ENCODE results near the gene NATD1. TPM values are rescaled to one million over a fixed set of nuclear protein-coding genes. Genes with fewer than 3 reads are reported as not detected.

Gene NATD1
- total RNA-seq, 2 donors from 2014 or later: 7.4 to 8.8 TPM

- Mint-ChIP-seq H3K27ac (peak overlapping the region; percentile 52), H3K36me3 (ENCODE audit: insufficient read depth in 2 of 2) (no peaks in the 10 kb centered on the region), H3K4me1 (ENCODE audit: low read depth) (peaks cover 58% of the 10 kb centered on the region), H3K4me3 (peak overlapping the region; percentile 31 to 42), H3K27me3 (ENCODE audit: low read depth) (no peaks in the 10 kb centered on the region), H3K9me3 (no peaks in the 10 kb centered on the region)
- DNase-seq (no peak), ATAC-seq (replicated peaks in 1 of 2) (no peak)
These were observed 24.1 kb upstream of the NATD1 start for GRCh38 chr17:21277332-21277731.

GRCh38 chr17:21276264-21276588 lies 23.0 kb upstream of the NATD1 start:
- ATAC-seq (replicated peaks in 1 of 2): no peak
- peak overlapping the region; percentile 92 for H3K27ac Mint-ChIP-seq
- peaks cover 52% of the 10 kb centered on the region for H3K4me1 Mint-ChIP-seq (ENCODE audit: low read depth)
- no peaks in the 10 kb centered on the region for H3K36me3 Mint-ChIP-seq (ENCODE audit: insufficient read depth in 2 of 2)
- H3K9me3 Mint-ChIP-seq: no peaks in the 10 kb centered on the region
- DNase-seq: no peak
- peak overlapping the region; percentile 85 to 100 for H3K4me3 Mint-ChIP-seq
- H3K27me3 Mint-ChIP-seq (ENCODE audit: low read depth): no peaks in the 10 kb centered on the region

- ATAC-seq (replicated peaks in 1 of 2) (peak; percentile 92), DNase-seq (peak; percentile 99)
- Mint-ChIP-seq H3K27me3 (ENCODE audit: low read depth) (no peaks in the 10 kb centered on the region), H3K4me3 (peak overlapping the region; percentile 85 to 100), H3K36me3 (ENCODE audit: insufficient read depth in 2 of 2) (no peaks in the 10 kb centered on the region), H3K27ac (no peak overlapping the region), H3K4me1 (ENCODE audit: low read depth) (peaks cover 51% of the 10 kb centered on the region), H3K9me3 (no peaks in the 10 kb centered on the region)
These were observed 22.5 kb upstream of the NATD1 start for GRCh38 chr17:21275579-21276263.

GRCh38 chr17:21275047-21275578 lies 21.9 kb upstream of the NATD1 start:
- peak overlapping the region; percentile 85 to 100 for H3K4me3 Mint-ChIP-seq
- no peaks in the 10 kb centered on the region for H3K27me3 Mint-ChIP-seq (ENCODE audit: low read depth)
- H3K36me3 Mint-ChIP-seq (ENCODE audit: insufficient read depth in 2 of 2): no peaks in the 10 kb centered on the region
- DNase-seq: no peak
- ATAC-seq (replicated peaks in 1 of 2): no peak
- H3K4me1 Mint-ChIP-seq (ENCODE audit: low read depth): peaks cover 45% of the 10 kb centered on the region
- no peak overlapping the region for H3K27ac Mint-ChIP-seq
- H3K9me3 Mint-ChIP-seq: no peaks in the 10 kb centered on the region

- H3K27ac Mint-ChIP-seq: no peak overlapping the region
These were observed 19.9 kb upstream of the NATD1 start for GRCh38 chr17:21272881-21273792.

GRCh38 chr17:21272250-21272649 lies 19.0 kb upstream of the NATD1 start:
- H3K27me3 Mint-ChIP-seq (ENCODE audit: low read depth): no peaks in the 10 kb centered on the region
- H3K27ac Mint-ChIP-seq: no peak overlapping the region
- peaks cover 22% of the 10 kb centered on the region for H3K4me1 Mint-ChIP-seq (ENCODE audit: low read depth)
- no peaks in the 10 kb centered on the region for H3K9me3 Mint-ChIP-seq
- no peak for ATAC-seq (replicated peaks in 1 of 2)
- no peak for DNase-seq
- H3K36me3 Mint-ChIP-seq (ENCODE audit: insufficient read depth in 2 of 2): no peaks in the 10 kb centered on the region
- H3K4me3 Mint-ChIP-seq: no peak overlapping the region

More at GRCh38 chr17:21272881-21273792, 19.9 kb upstream of the NATD1 start:
- Mint-ChIP-seq H3K4me3 (no peak overlapping the region), H3K9me3 (no peaks in the 10 kb centered on the region), H3K27me3 (ENCODE audit: low read depth) (no peaks in the 10 kb centered on the region), H3K4me1 (ENCODE audit: low read depth) (peaks cover 26% of the 10 kb centered on the region), H3K36me3 (ENCODE audit: insufficient read depth in 2 of 2) (no peaks in the 10 kb centered on the region)
- no peak for ATAC-seq (replicated peaks in 1 of 2)
- no peak for DNase-seq

GRCh38 chr17:21271454-21272183 lies 18.4 kb upstream of the NATD1 start:
- Mint-ChIP-seq H3K27me3 (ENCODE audit: low read depth) (no peaks in the 10 kb centered on the region), H3K4me3 (no peak overlapping the region), H3K36me3 (ENCODE audit: insufficient read depth in 2 of 2) (no peaks in the 10 kb centered on the region), H3K9me3 (no peaks in the 10 kb centered on the region), H3K4me1 (ENCODE audit: low read depth) (peaks cover 17% of the 10 kb centered on the region), H3K27ac (no peak overlapping the region)
- no peak for DNase-seq
- ATAC-seq (replicated peaks in 1 of 2): no peak

GRCh38 chr17:21269394-21269793 lies 16.2 kb upstream of the NATD1 start:
- H3K4me1 Mint-ChIP-seq (ENCODE audit: low read depth): peaks cover 5% of the 10 kb centered on the region
- H3K9me3 Mint-ChIP-seq: no peaks in the 10 kb centered on the region
- peaks cover 7% of the 10 kb centered on the region for H3K27me3 Mint-ChIP-seq (ENCODE audit: low read depth)
- DNase-seq: no peak
- no peaks in the 10 kb centered on the region for H3K36me3 Mint-ChIP-seq (ENCODE audit: insufficient read depth in 2 of 2)
- ATAC-seq (replicated peaks in 1 of 2): no peak
- no peak overlapping the region for H3K27ac Mint-ChIP-seq
- H3K4me3 Mint-ChIP-seq: no peak overlapping the region

GRCh38 chr17:21268596-21269188 lies 15.5 kb upstream of the NATD1 start:
- H3K4me3 Mint-ChIP-seq: no peak overlapping the region
- peaks cover 5% of the 10 kb centered on the region for H3K4me1 Mint-ChIP-seq (ENCODE audit: low read depth)
- peaks cover 7% of the 10 kb centered on the region for H3K27me3 Mint-ChIP-seq (ENCODE audit: low read depth)

GRCh38 chr17:21263376-21263775 lies 10.2 kb upstream of the NATD1 start:
- no peak for DNase-seq
- ATAC-seq (replicated peaks in 1 of 2): peak; percentile 83 to 94
- Mint-ChIP-seq H3K27me3 (ENCODE audit: low read depth) (peaks cover 7% of the 10 kb centered on the region), H3K36me3 (ENCODE audit: insufficient read depth in 2 of 2) (no peaks in the 10 kb centered on the region), H3K4me3 (no peak overlapping the region), H3K27ac (no peak overlapping the region), H3K4me1 (ENCODE audit: low read depth) (peaks cover 16% of the 10 kb centered on the region), H3K9me3 (no peaks in the 10 kb centered on the region)

More at GRCh38 chr17:21268596-21269188, 15.5 kb upstream of the NATD1 start:
- DNase-seq: no peak
- H3K27ac Mint-ChIP-seq: peak overlapping the region; percentile 63
- H3K9me3 Mint-ChIP-seq: no peaks in the 10 kb centered on the region
- no peak for ATAC-seq (replicated peaks in 1 of 2)
- no peaks in the 10 kb centered on the region for H3K36me3 Mint-ChIP-seq (ENCODE audit: insufficient read depth in 2 of 2)

- ATAC-seq (replicated peaks in 1 of 2) (no peak), DNase-seq (no peak)
- H3K9me3 Mint-ChIP-seq: no peaks in the 10 kb centered on the region
- H3K4me1 Mint-ChIP-seq (ENCODE audit: low read depth): peaks cover 19% of the 10 kb centered on the region
- peaks cover 7% of the 10 kb centered on the region for H3K27me3 Mint-ChIP-seq (ENCODE audit: low read depth)
- no peak overlapping the region for H3K27ac Mint-ChIP-seq
- H3K4me3 Mint-ChIP-seq: no peak overlapping the region
- no peaks in the 10 kb centered on the region for H3K36me3 Mint-ChIP-seq (ENCODE audit: insufficient read depth in 2 of 2)
These were observed 9.2 kb upstream of the NATD1 start for GRCh38 chr17:21262259-21262993.

GRCh38 chr17:21258593-21258992 lies 5.4 kb upstream of the NATD1 start:
- H3K9me3 Mint-ChIP-seq: no peaks in the 10 kb centered on the region
- no peaks in the 10 kb centered on the region for H3K27me3 Mint-ChIP-seq (ENCODE audit: low read depth)
- H3K27ac Mint-ChIP-seq: no peak overlapping the region
- no peak overlapping the region for H3K4me3 Mint-ChIP-seq
- DNase-seq (no peak), ATAC-seq (replicated peaks in 1 of 2) (no peak)
- H3K36me3 Mint-ChIP-seq (ENCODE audit: insufficient read depth in 2 of 2): no peaks in the 10 kb centered on the region
- peaks cover 24% of the 10 kb centered on the region for H3K4me1 Mint-ChIP-seq (ENCODE audit: low read depth)
